HG03045 (cell line): Measurements from ENCODE around the gene AKR1B1.
"Not testable (repeated sequence)": the region's sequence is repeated elsewhere in the genome, so short reads cannot be mapped to it uniquely, and the experiment has no call there.

Experiments used
- ATAC-seq: cut with Tn5 transposase; IDR thresholded peaks from one replicate; pipeline ENCODE4 v1.9.1; 2021; ENCODE audit warnings: mild to moderate bottlenecking, moderate library complexity; ENCODE audit not compliant: unreplicated experiment

AKR1B1 gene

GRCh38 chr7:134458806-134459698 is at the start of gene AKR1B1:
TSS of gene AKR1B1 (minus strand) at chr7:134459100. CDS start at chr7:134459062, 38 bp downstream.
- peak; percentile 96 for ATAC-seq

- no peak for ATAC-seq
These were observed 47.0 kb upstream of the AKR1B1 start for GRCh38 chr7:134505856-134506255.

- no peak for ATAC-seq
These were observed 45.8 kb upstream of the AKR1B1 start for GRCh38 chr7:134504660-134505164.

- ATAC-seq, result no peak
These were observed 43.8 kb upstream of the AKR1B1 start for GRCh38 chr7:134502463-134503371.

- no peak for ATAC-seq
These were observed 42.1 kb upstream of the AKR1B1 start for GRCh38 chr7:134500982-134501381.

GRCh38 chr7:134500406-134500805 is 41.5 kb upstream of the AKR1B1 start:
- ATAC-seq, result no peak

GRCh38 chr7:134495546-134495945 is 36.6 kb upstream of the AKR1B1 start:
- ATAC-seq, result no peak

- ATAC-seq, result no peak
These were observed 34.2 kb upstream of the AKR1B1 start for GRCh38 chr7:134493091-134493490.

- ATAC-seq, result not testable (repeated sequence)
These were observed 28.8 kb upstream of the AKR1B1 start for GRCh38 chr7:134487721-134488120.

- ATAC-seq, result no peak
These were observed 26.3 kb upstream of the AKR1B1 start for GRCh38 chr7:134485203-134485602.

- ATAC-seq, result no peak
These were observed 24.4 kb upstream of the AKR1B1 start for GRCh38 chr7:134483296-134483695.

GRCh38 chr7:134482858-134483257 is 24.0 kb upstream of the AKR1B1 start:
- no peak for ATAC-seq

GRCh38 chr7:134481167-134481566 is 22.3 kb upstream of the AKR1B1 start:
- ATAC-seq, result no peak

GRCh38 chr7:134480730-134481129 is 21.8 kb upstream of the AKR1B1 start:
- no peak for ATAC-seq

GRCh38 chr7:134480202-134480601 is 21.3 kb upstream of the AKR1B1 start:
- ATAC-seq, result no peak

GRCh38 chr7:134478707-134479106 is 19.8 kb upstream of the AKR1B1 start:
- ATAC-seq, result no peak

- no peak for ATAC-seq
These were observed 19.1 kb upstream of the AKR1B1 start for GRCh38 chr7:134477954-134478353.

GRCh38 chr7:134476044-134476443 is 17.1 kb upstream of the AKR1B1 start:
- ATAC-seq, result no peak

GRCh38 chr7:134474828-134475227 is 15.9 kb upstream of the AKR1B1 start:
- ATAC-seq, result no peak

GRCh38 chr7:134473861-134474291 is 15.0 kb upstream of the AKR1B1 start:
- no peak for ATAC-seq

GRCh38 chr7:134472572-134473244 is 13.8 kb upstream of the AKR1B1 start:
- no peak for ATAC-seq
